Testis (tissue), 3 donors: Measurements from ENCODE around the gene VPS54. TPM values are rescaled to one million over a fixed set of nuclear protein-coding genes. Genes with fewer than 3 reads are reported as not detected.

Source experiments
- DNase-seq: peaks from one replicate; pipeline ENCODE4 v3.0.0-alpha.2; 2019
- H3K27ac ChIP-seq, 2 donors: fragments of 200-600 bp; sonication (generic); one replicate each; pipeline ENCODE4 v1.5.1; 2019
- H3K27me3 ChIP-seq: fragments of 200-600 bp; sonication (generic); one replicate; pipeline ENCODE4 v1.5.1; 2019
- H3K36me3 ChIP-seq: fragments of 200-600 bp; sonication (generic); one replicate; pipeline ENCODE4 v1.5.1; 2017; ENCODE audit warnings: low read depth; ENCODE audit errors: missing control alignments
- H3K4me1 ChIP-seq: fragments of 200-600 bp; sonication (generic); one replicate; pipeline ENCODE4 v1.5.1; 2019
- H3K4me3 ChIP-seq, 2 donors: fragments of 200-600 bp; sonication (generic); one replicate each; pipeline ENCODE4 v1.5.1; 2017 to 2019
- H3K9me3 ChIP-seq: fragments of 200-600 bp; sonication (generic); one replicate; pipeline ENCODE4 v1.5.1; 2017
- POLR2A ChIP-seq: fragments of 450-650 bp; IDR thresholded peaks from one replicate; pipeline ENCODE4 v1.6.1; 2017; ENCODE audit warnings: antibody characterized with exemption, mild to moderate bottlenecking, moderate library complexity
- WGBS, 2 donors: methylation state at CpG; one replicate each; pipeline ENCODE4 v1.1.5; 2018; 5-methylcytosine and 5-hydroxymethylcytosine counted together
- intact Hi-C: fragments of 100-400 bp; cut with DNase I; formaldehyde crosslinking; loops from one replicate; pipeline ENCODE4 v1.15.1; 2023; ENCODE audit warnings: low total_unique reads
- polyA plus RNA-seq: library from polyadenylated mRNA; stranded (reverse); fragments of 350-450 nt; fragmentation: Illumina TruSeq; extraction: RNeasy Lipid Tissue Mini Kit (QIAGEN cat#74804); gene quantifications from one replicate; pipeline ENCODE4 v1.2.3, GENCODE V29; 2014; ENCODE audit warnings: low read depth, low replicate concordance; ENCODE audit not compliant: insufficient read depth
- total RNA-seq, 2 donors: library from RNA; depleted of rRNA; stranded (reverse); fragments of >200 nt; gene quantifications; one replicate each; pipeline ENCODE4 v1.2.3, GENCODE V29; 2016
- TF ChIP-seq, protein P1 (sequence below), 3 experiments: fragments of 450-650 bp in 2 of 3; fragments of 200-600 bp in 1 of 3; sonication (generic) in 1 of 3; IDR thresholded peaks; one replicate each; pipeline ENCODE4 v1.5.1; 2016 to 2019; ENCODE audit warnings: antibody characterized with exemption in 3 of 3, mild to moderate bottlenecking in 2 of 3, moderate library complexity in 1 of 3

The VPS54 gene
- total and polyA plus RNA-seq, 3 donors from 2014 or later, result 26.5 to 28.5 (median 27.4) TPM

DNA sequence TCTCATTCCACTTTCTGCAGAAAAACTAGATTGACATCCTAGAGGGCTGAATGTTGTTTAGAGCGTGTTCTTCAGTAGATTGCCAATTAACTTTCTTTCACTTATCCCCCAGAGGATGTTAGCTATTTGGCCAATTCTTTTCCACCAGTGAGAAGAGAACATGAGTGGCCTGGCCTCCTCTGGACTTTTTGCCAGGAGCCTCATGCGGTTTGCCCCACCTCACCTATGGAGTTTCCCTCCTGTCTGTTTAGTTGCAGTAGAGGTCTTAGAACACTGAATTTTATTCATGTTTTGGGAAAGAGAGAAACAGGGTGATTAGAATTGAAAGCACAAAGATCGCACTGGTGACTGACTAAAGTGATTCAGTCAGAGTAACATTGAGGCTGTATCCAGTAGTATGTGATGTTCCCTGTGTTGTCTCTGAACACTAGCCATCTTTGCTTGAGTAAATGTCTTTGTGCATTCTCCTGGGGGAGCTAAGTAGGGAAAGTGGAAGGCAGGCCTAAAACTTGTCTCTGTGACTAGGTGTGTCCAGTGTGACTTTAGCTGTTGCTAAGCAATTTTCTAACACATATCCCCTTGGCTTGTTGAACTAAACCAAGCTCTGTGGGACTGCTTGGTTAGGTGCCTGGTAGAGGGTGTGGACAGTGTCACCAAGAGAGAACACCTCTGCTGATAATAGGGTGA lies 143.5 kb downstream of the VPS54 start:
- intact Hi-C loops, result no loop called here
- Histone ChIP-seq H3K36me3 (no peaks in the 10 kb centered on the region), H3K4me3 (no peak overlapping the region), H3K4me1 (peaks cover 11% of the 10 kb centered on the region), H3K27me3 (no peaks in the 10 kb centered on the region), H3K9me3 (no peaks in the 10 kb centered on the region), H3K27ac (peak overlapping the region; percentile 33 to 46)
- TF ChIP-seq POLR2A, result no peak
- TF ChIP-seq, protein P1, sequence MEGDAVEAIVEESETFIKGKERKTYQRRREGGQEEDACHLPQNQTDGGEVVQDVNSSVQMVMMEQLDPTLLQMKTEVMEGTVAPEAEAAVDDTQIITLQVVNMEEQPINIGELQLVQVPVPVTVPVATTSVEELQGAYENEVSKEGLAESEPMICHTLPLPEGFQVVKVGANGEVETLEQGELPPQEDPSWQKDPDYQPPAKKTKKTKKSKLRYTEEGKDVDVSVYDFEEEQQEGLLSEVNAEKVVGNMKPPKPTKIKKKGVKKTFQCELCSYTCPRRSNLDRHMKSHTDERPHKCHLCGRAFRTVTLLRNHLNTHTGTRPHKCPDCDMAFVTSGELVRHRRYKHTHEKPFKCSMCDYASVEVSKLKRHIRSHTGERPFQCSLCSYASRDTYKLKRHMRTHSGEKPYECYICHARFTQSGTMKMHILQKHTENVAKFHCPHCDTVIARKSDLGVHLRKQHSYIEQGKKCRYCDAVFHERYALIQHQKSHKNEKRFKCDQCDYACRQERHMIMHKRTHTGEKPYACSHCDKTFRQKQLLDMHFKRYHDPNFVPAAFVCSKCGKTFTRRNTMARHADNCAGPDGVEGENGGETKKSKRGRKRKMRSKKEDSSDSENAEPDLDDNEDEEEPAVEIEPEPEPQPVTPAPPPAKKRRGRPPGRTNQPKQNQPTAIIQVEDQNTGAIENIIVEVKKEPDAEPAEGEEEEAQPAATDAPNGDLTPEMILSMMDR (IDR thresholded peaks at IDR 0.05), result no peak
- WGBS, 2 donors, result 42 to 49% methylated on average over 3 of the region's 3 CpGs
- no peak for DNase-seq

DNA sequence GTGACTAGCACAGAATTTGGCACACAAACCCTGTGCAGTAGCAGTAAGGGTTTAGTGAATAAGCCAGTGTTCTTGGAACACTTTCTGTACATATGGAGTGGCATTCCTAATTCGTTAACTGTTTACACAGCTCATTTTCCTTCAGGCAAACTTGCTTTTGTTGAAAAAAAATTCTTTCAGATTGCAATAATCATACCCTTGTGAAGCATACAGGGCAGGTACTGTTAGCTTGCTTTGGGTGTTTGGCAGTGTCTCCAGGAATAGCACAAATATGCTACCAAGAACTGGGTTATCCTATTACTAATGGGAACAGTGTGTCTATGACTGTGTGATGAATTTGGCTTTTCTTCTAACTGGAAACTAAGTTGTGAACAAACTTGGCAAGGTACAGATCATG lies 144.1 kb downstream of the VPS54 start:
- WGBS, 2 donors, result 33 to 36% methylated on average over 1 of the region's 1 CpG
- Histone ChIP-seq H3K9me3 (no peaks in the 10 kb centered on the region), H3K36me3 (no peaks in the 10 kb centered on the region), H3K27me3 (no peaks in the 10 kb centered on the region), H3K4me3 (no peak overlapping the region), H3K4me1 (peaks cover 11% of the 10 kb centered on the region), H3K27ac (peak overlapping the region; percentile 33 to 46)
- DNase-seq, result no peak
- TF ChIP-seq POLR2A, result no peak
- TF ChIP-seq, protein P1 (IDR thresholded peaks at IDR 0.05), result no peak
- intact Hi-C loops, result no loop called here

DNA sequence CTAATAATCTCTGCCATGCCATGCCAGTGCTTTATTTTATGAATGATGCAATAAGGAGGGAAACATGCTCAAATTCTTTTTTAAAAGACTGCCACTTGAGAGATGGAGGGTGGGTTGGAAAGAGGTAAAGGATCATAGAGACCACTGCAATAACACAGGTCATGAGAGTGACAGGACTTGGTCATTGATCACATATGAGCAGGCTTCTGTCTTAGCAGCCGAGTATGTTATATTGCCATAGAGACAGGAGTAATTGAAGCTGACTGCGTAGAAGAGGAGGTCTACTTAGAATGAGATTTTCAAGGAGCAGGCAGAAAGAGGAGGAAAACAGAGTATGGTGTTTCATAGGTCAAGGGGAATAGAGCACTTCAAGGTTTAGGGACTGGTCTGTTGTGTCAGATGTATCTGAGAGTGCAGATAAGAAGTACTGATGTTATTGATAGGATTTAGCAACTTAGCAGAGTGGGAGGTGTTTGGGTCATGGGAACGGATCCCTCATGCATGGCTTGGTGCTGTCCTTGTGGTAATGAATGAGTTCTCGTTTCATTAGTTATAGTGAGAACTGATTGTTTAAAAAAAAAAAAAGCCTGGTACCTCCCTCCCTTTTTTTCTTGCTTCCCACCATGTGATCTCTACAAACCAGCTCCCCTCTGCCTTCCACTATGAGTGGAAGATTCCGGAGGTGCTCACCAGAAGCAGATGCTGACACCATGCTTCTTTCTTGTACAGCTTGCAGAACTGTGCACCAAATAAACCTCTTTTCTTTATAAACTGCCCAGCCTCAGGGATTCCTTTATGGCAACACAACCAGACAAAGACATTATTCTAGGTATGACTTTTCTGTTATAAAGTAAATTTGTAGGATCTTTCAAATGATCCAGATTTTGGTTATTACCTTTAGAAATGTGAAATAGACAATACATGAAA lies 144.8 kb downstream of the VPS54 start:
- Histone ChIP-seq H3K9me3 (no peaks in the 10 kb centered on the region), H3K4me1 (peaks cover 11% of the 10 kb centered on the region), H3K27me3 (no peaks in the 10 kb centered on the region), H3K27ac (no peak overlapping the region), H3K4me3 (no peak overlapping the region), H3K36me3 (no peaks in the 10 kb centered on the region)
- no peak for TF ChIP-seq POLR2A
- TF ChIP-seq, protein P1 (IDR thresholded peaks at IDR 0.05), result no peak
- 78 to 92% methylated on average over 5 of the region's 5 CpGs for WGBS, 2 donors
- intact Hi-C loops, result no loop called here
- no peak for DNase-seq

DNA sequence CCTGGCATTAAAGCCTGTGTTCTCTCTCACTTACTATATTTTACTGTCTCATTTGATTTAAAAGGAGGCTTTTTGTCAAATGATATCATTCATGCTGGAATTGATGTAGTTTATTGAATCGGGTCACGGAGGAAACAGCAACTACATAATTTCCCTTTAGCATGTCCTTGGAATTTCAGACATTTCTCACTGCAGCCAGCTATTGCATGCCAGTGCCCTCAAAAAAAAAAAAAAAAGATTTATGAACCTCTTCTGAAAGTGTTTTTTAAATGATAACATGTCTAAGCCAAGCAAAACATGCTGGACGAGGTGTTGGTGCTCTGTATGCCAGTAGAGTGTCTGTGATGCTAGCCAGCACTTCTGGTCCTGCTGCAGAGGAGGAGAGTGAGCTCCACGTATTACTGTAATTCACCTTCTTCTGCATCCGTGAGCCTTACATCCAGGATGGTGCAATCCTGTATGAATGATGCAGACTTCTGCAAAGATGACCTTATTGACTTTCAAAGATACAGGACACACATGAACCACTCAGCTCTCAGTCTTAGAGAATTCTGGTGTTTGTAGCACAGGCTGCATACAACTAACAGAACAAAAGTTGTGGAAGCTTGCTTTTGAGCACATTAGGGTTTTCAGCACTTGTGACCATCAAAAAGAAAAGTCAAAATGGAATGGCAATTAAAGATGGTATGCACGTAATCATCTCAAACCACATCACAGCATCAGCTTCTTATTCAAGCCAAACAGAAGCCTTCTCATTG lies 146.5 kb downstream of the VPS54 start:
- Histone ChIP-seq H3K4me1 (peaks cover 11% of the 10 kb centered on the region), H3K9me3 (no peaks in the 10 kb centered on the region)

More for the DNA sequence above, 146.5 kb downstream of the VPS54 start:
- no peak overlapping the region for H3K4me3 ChIP-seq
- intact Hi-C loops, result no loop called here
- no peak overlapping the region for H3K27ac ChIP-seq
- no peaks in the 10 kb centered on the region for H3K27me3 ChIP-seq
- no peaks in the 10 kb centered on the region for H3K36me3 ChIP-seq
- TF ChIP-seq, protein P1 (IDR thresholded peaks at IDR 0.05), result no peak
- no peak for TF ChIP-seq POLR2A
- no peak for DNase-seq
- WGBS, 2 donors, result 49 to 66% methylated on average over 6 of the region's 6 CpGs
